Astrocyte (in vitro differentiated cells and primary cell): ENCODE results near the gene LEMD2.

Experiments used
- EZH2 ChIP-seq: IDR thresholded peaks from 2 replicates; pipeline ENCODE4 v1.6.1; 2012; ENCODE audit warnings: mild to moderate bottlenecking, low read length, inconsistent platforms; ENCODE audit not compliant: insufficient read depth
- TF ChIP-seq, protein P1 (sequence below): IDR thresholded peaks from 2 replicates; pipeline ENCODE4 v1.5.1; 2011; ENCODE audit warnings: low read depth, mild to moderate bottlenecking, inconsistent platforms, low read length, moderate library complexity; ENCODE audit not compliant: insufficient read depth

DNA sequence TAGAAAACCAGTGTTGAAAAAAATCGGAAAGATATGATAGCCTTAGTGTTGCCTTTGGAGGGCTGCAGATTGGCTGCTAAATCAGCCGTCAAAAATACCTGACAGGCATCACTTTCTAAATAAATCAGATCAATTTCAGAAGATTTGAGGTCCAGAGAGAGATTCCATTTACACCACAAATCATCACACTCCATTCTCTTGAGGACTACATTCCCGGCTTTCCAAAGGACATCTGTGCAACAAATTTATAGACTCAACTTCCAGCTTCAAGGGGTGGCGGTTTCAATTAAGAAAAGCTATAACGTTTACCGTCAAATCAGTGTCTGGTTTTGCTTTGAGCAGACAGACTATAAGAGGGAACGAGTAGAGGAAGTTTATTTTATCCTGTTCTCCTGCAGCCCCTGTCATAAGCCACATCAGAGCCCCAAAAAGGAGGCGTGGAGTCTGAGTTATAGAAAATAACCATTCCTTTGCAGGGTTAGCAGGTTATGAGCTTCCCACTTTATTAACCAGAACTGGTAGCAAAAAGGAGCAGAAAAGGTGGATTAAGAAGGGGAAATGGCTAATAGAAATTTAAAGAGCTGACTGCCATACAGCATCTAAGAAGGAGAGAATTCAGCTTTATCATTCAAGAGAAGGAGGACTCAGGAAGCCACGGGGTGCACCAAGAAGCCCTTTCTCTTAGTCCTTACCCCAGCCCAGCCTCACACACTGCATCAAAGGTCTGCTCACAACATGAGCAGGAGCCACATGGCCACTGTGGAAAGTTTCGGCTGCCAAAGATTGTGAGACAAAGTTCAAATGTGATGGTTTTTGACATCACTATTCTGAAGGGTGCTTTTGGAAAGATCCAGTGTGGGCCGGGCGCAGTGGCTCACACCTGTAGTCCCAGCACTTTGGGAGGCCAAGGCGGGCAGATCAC, 64.6 kb downstream of the LEMD2 start:
- TF ChIP-seq, protein P1, sequence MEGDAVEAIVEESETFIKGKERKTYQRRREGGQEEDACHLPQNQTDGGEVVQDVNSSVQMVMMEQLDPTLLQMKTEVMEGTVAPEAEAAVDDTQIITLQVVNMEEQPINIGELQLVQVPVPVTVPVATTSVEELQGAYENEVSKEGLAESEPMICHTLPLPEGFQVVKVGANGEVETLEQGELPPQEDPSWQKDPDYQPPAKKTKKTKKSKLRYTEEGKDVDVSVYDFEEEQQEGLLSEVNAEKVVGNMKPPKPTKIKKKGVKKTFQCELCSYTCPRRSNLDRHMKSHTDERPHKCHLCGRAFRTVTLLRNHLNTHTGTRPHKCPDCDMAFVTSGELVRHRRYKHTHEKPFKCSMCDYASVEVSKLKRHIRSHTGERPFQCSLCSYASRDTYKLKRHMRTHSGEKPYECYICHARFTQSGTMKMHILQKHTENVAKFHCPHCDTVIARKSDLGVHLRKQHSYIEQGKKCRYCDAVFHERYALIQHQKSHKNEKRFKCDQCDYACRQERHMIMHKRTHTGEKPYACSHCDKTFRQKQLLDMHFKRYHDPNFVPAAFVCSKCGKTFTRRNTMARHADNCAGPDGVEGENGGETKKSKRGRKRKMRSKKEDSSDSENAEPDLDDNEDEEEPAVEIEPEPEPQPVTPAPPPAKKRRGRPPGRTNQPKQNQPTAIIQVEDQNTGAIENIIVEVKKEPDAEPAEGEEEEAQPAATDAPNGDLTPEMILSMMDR, result no peak
- no peak for TF ChIP-seq EZH2
